ENCODE data around the gene SLC12A8. TPM values are rescaled to one million over a fixed set of nuclear protein-coding genes. Genes with fewer than 3 reads are reported as not detected.

SLC12A8 gene
- total RNA-seq, 1 donor from 2014 or later, result not detected

GRCh38 chr3:125146626-125147490 lies 65.7 kb downstream of the SLC12A8 start:
- TF ChIP-seq CTCF (IDR thresholded peaks at IDR 0.05; ENCODE audit: borderline replicate concordance), result no peak
- H3K27ac ChIP-seq (replicated peaks), result peak overlapping the region; percentile 79
- no peaks in the 10 kb centered on the region for H3K27me3 ChIP-seq (ENCODE audit: low read depth)
- DNase-seq, result peak; percentile 53
- peaks cover 96% of the 10 kb centered on the region for H3K4me1 ChIP-seq
- H3K4me3 ChIP-seq, result peak overlapping the region; percentile 20
- no peaks in the 10 kb centered on the region for H3K9me3 ChIP-seq (replicated peaks)
- intact Hi-C loops (cut with micrococcal nuclease), result loop anchor here (10.0 kb wide), 1 partner anchor 82 kb away; no protein-coding TSS in a partner anchor
- no peaks in the 10 kb centered on the region for H3K36me3 ChIP-seq

DNA sequence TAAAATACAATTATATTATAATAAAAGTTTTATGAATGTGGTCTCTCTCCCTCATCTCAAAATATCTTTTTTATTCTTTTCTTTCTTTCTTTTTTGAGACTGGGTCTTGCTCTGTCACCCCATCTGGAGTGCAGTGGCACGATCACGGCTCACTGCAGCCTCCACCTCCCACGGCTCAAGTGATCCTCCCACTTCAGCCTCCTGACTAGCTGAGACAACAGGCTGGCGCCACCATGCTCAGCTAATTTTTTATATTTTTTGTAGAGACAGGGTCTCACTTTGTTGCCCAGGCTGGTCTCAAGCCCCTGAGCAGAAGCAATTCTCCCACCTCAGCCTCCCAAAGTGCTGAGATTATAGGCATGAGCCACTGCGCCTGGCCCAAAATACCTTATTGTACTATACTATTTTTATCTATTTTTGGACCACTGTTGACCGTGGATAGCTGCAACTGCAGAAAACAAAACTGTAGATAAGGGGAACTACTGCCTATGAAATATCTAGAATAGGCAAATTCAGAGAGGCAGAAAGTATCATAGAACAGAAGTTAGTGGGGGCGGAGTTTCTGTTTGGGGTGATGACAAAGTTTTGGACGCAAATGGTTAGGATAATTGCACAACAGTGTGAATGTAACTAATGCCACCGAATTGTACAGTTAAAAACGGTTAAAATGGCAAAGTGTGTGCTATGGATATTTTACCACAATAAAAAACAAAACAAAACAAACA lies 66.6 kb downstream of the SLC12A8 start:
- intact Hi-C loops (cut with micrococcal nuclease), result loop anchor here (10.0 kb wide), 1 partner anchor 81 kb away; no protein-coding TSS in a partner anchor
- peaks cover 96% of the 10 kb centered on the region for H3K4me1 ChIP-seq
- H3K27ac ChIP-seq (replicated peaks), result peak overlapping the region; percentile 79
- H3K27me3 ChIP-seq (ENCODE audit: low read depth), result no peaks in the 10 kb centered on the region
- no peak for TF ChIP-seq CTCF (IDR thresholded peaks at IDR 0.05; ENCODE audit: borderline replicate concordance)
- H3K36me3 ChIP-seq, result no peaks in the 10 kb centered on the region
- H3K4me3 ChIP-seq, result no peak overlapping the region
- H3K9me3 ChIP-seq (replicated peaks), result no peaks in the 10 kb centered on the region
- DNase-seq, result no peak

GRCh38 chr3:125144653-125145314 lies 67.8 kb downstream of the SLC12A8 start:
- H3K36me3 ChIP-seq, result no peaks in the 10 kb centered on the region
- H3K27ac ChIP-seq (replicated peaks), result peak overlapping the region; percentile 95
- intact Hi-C loops (cut with micrococcal nuclease), result loop anchor here (10.0 kb wide), 1 partner anchor 80 kb away; no protein-coding TSS in a partner anchor
- peaks cover 96% of the 10 kb centered on the region for H3K4me1 ChIP-seq
- no peak for DNase-seq
- H3K4me3 ChIP-seq, result no peak overlapping the region
- no peaks in the 10 kb centered on the region for H3K9me3 ChIP-seq (replicated peaks)
- no peak for TF ChIP-seq CTCF (IDR thresholded peaks at IDR 0.05; ENCODE audit: borderline replicate concordance)
- H3K27me3 ChIP-seq (ENCODE audit: low read depth), result no peaks in the 10 kb centered on the region

- Histone ChIP-seq H3K4me1 (peaks cover 94% of the 10 kb centered on the region), H3K27me3 (ENCODE audit: low read depth) (no peaks in the 10 kb centered on the region), H3K36me3 (no peaks in the 10 kb centered on the region), H3K27ac (replicated peaks) (peak overlapping the region; percentile 95), H3K4me3 (no peak overlapping the region), H3K9me3 (replicated peaks) (no peaks in the 10 kb centered on the region)
- no peak for DNase-seq
- intact Hi-C loops (cut with micrococcal nuclease), result loop anchor here (10.0 kb wide), 1 partner anchor 79 kb away; no protein-coding TSS in a partner anchor
- TF ChIP-seq CTCF (IDR thresholded peaks at IDR 0.05; ENCODE audit: borderline replicate concordance), result no peak
Observed at GRCh38 chr3:125143982-125144652, 68.4 kb downstream of the SLC12A8 start.

GRCh38 chr3:125143538-125143937 lies 69.0 kb downstream of the SLC12A8 start:
- TF ChIP-seq CTCF (IDR thresholded peaks at IDR 0.05; ENCODE audit: borderline replicate concordance), result no peak
- peaks cover 88% of the 10 kb centered on the region for H3K4me1 ChIP-seq
- H3K27me3 ChIP-seq (ENCODE audit: low read depth), result no peaks in the 10 kb centered on the region
- no peaks in the 10 kb centered on the region for H3K9me3 ChIP-seq (replicated peaks)
- no peak overlapping the region for H3K4me3 ChIP-seq
- H3K36me3 ChIP-seq, result no peaks in the 10 kb centered on the region
- intact Hi-C loops (cut with micrococcal nuclease), result loop anchor here (10.0 kb wide), 1 partner anchor 79 kb away; no protein-coding TSS in a partner anchor
- no peak for DNase-seq
- peak overlapping the region; percentile 95 for H3K27ac ChIP-seq (replicated peaks)
